GM15510 (cell line): ENCODE measurements around the gene FKBP1A.

Source experiments
- POLR2A ChIP-seq: IDR thresholded peaks from 3 replicates; pipeline ENCODE4 v1.6.1; 2011; ENCODE audit warnings: borderline replicate concordance; ENCODE audit not compliant: insufficient read length; ENCODE audit errors: extremely low read depth

The FKBP1A gene

DNA sequence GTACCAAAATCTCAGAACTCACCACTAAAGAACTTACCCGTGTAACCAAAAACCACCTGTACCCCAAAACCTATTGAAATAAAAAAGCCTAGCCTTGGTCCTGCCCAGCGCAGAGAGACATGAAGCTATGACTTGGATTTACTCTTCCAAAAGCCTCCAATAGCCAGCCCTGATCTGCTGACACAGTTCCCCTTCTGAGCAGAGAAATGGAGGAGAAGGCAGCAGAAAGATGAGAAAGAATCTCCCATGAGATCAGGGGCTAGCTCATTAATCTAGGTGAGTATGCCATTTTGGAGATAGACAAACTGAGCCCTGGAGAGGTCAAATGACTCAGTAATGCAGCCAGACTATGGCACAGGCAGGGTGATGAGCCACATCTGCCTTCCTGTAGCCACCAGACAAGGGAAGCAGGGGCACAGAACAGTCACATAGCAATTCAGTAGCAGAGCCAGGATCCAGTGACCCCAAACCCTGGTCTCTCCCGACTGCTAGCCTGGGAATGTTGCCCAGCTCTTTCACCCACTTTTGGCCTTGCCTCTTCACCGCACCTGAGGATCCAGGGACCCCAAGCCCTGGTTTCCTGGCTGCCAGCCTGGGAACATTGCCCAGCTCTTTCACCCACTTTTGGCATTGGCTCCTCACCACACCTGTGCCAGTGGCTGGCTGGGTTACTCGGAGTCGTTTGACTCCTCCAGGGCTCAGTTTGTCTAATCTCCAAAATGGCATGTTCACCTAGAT is 56.7 kb downstream of the FKBP1A start:
- no peak for TF ChIP-seq POLR2A

DNA sequence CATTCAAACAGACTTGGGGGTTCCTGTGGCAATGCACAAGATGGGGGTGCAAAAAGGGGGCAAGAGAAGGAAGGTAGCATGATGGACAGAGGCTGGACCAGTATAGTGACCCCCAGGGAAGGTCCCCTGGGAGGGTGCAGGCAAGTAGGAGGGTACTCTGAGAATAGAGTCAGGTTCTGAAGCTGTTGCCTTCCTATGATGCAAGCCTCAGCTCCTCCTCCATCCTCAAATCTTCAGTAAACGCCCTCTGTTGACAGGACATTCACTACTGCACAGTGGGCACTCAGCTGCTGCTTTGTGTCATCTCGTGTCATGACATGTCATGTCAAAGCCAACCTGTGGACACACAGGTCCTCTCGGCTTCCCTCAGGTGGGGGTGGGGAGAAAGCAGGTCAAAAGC is 58.1 kb downstream of the FKBP1A start:
- no peak for TF ChIP-seq POLR2A

DNA sequence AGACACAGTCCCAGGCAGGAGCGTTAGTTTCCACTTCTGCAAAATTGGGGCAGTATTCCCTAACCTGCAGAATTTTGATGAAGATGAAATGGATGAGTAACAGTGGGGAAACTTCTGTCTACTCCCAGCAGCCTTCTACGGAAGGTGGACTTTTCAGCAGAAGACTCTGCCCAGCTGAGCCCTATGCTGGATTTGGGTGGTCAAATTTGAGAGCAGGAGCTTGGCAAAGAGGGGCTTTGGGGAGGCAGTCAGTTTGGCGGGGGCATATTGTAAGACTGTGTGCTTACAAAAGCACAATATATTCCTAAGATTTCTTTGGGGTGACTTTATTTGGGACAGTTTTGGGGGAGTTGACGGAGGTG is 58.5 kb downstream of the FKBP1A start:
- no peak for TF ChIP-seq POLR2A

DNA sequence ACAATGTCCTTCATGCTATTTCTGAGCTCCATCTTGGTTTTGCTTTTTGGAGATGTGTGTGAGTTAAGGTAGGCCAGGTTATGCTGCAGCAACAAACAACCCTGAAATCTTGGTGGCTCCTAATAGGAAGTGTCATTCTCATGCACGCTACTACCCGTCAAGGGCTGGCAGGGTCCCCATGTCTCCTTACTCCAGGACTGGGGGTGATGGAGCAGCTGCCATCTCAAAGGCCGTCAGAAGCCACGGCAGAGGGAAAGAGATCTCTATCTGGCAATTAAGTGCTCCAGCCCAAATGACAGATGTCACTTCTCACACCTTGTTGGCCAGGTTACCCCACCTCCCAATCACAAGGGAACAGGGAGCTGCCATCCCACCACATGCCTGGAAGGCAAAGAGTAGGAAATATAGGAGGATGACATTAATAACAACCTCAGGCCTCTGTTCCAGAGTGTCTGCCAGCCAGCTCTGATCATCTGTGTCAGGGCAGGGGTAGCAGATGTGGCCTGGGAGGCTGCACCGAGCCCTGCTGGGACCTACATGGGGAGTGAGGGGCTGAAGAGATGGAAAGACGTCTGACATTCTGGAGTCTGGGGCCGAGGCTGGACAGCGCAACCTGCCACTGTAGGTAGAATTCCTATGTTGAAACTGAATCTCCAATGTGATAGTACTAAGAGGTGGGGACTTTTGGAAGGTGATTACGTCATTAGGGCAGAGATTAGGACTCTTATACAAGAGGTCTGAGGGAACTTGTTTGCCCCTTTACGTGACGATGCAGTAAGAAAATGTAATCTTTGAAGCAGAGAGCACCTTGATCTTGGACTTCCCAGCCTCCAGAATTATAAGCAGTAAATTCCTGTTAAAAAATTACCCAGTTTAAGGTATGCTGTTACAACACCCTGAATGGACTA is 59.1 kb downstream of the FKBP1A start:
- no peak for TF ChIP-seq POLR2A

DNA sequence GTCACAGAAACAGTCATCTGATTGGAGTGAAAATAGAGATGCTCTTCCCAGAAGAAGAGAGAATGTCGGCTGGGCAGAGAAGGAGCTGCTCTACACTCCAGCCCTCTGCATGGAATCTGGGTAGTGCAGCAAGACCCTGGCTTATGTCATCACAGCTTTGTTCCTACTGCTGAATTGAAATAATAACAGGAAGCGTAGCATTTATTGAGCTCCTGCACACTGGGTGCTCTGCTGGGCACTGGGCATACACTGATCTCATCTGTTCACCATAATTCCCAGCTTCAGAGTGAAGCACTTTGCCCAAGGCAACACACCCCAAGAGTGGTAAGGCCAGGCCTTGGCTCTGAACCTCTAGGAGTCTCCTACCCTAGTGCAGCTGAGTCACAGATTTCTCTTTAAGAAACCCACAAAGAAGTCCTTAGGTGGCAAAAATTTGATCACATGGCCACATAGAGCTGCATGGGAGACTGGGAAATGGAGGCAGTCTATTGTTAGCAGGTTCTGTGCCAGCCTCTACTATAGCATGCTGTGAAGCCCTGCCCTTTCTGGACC is 60.0 kb downstream of the FKBP1A start:
- no peak for TF ChIP-seq POLR2A

DNA sequence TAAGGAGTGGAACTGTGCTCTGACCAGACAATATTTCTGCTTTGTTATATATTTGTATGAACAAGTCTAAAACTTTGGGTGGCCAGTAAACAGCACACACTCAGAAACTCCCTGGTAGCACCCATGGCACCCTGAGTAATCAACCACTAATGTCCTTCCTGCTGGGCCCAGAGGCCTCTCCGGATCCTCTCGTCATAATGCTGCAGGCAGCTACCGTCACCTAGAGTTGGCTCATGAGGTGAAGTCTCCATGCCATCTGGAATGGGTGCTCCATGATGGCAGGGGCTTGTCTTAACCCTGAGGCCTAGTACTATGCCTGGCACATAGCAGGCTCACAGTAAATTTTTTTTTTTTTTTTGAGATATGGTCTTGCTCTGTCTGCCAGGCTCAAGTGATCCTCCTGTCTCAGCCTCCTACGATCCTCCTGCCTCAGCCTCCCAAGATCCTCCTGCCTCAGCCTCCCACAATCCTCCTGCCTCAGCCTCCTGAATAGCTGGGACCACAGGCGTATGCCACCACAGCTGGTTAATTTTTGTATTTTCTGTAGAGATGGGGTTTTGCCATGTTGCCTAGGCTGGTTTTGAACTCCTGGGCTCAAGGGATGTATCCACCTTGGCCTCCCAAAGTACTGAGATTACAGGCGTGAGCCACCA is 60.9 kb downstream of the FKBP1A start:
- no peak for TF ChIP-seq POLR2A

DNA sequence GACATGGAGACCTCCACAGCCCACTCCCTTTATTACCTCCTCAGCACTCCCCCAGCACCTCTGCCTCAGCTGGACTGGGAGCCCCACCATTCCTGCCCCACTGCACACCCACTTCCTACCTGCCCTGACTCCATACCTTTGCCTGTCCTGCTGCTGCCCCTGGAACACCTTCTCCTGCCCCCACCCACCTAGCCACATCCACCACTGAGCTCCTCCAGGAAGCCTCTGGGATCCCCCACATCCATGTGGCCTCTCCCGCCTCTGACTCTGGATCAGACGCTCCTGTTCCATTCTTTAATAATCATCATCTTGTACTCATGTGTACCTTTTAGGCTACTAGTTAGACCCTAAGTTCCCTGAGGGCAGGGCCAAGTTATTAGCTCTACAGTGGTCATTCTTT is 61.8 kb downstream of the FKBP1A start:
- no peak for TF ChIP-seq POLR2A

DNA sequence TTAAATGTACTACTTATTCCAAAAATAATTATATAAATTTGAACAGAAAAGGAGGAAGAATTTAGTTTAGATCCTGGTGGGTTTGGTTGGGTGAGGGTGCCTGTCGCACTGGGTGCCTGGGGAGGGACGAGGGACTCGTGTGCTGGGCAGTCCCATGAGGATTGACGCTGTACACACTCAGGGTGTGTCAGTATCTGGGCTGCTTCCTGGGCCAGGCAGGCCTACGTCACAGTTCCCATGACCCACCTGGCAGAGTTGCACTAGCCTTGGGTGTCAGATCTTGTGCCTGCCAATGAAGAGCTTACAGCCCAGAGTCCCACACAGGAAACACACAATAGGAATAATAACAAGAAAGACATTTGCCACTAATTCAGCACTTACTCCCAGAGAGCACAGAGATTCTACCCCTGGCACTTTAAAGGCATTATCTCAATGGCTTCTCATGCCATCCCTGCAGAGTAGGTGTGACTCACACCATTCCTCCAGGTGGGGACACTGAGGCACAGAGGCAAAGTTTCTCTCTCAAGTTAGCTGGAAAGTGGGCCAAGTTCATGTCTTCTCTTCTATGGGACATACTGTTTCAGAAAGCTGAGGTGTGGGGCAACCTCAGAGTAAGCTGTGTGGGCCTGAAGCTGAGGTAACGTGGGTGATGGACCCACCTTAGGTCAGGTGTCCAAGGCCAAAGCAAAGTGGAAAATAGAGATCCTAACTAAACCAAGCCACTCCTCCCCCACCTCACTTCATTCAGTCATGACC is 62.6 kb downstream of the FKBP1A start:
- TF ChIP-seq POLR2A: no peak

DNA sequence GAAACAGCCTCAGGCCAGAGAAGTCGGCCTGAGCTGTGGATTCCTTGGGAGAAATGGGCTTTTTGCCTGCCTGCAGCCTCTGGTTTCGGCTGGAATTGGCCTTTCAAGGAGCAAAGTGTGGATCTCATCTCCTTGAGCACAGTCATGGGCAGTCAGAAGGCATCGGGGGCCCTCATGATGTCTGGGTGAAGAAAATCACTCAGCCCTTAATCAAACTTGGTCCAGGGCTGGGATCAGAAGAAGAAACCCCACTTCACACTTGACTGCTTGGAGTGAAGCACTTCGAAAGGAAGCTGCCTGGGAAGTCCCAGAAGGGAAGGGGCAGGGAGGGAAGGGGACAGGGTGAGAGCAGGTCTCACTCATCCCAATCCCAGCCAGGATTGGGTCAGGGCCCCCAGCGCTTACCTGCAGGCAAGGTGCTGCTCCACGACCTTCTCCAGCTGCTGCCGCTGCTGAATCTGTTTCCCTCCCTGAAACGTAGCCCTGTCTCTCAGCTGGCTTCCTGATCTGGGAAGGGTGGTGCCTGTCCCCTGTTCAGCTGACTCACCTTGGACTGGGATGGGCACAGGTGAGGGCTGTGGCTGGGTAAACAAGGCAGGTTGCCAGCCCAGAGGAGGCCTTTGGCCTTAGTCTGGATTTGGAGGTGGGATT is 64.0 kb downstream of the FKBP1A start, which contains the start of gene SDCBP2:
SDCBP2 (minus strand) TSS at position 460 of the 651 bp plus-strand sequence. CDS start 8,723 bp downstream, outside the sequence.
- TF ChIP-seq POLR2A: no peak

DNA sequence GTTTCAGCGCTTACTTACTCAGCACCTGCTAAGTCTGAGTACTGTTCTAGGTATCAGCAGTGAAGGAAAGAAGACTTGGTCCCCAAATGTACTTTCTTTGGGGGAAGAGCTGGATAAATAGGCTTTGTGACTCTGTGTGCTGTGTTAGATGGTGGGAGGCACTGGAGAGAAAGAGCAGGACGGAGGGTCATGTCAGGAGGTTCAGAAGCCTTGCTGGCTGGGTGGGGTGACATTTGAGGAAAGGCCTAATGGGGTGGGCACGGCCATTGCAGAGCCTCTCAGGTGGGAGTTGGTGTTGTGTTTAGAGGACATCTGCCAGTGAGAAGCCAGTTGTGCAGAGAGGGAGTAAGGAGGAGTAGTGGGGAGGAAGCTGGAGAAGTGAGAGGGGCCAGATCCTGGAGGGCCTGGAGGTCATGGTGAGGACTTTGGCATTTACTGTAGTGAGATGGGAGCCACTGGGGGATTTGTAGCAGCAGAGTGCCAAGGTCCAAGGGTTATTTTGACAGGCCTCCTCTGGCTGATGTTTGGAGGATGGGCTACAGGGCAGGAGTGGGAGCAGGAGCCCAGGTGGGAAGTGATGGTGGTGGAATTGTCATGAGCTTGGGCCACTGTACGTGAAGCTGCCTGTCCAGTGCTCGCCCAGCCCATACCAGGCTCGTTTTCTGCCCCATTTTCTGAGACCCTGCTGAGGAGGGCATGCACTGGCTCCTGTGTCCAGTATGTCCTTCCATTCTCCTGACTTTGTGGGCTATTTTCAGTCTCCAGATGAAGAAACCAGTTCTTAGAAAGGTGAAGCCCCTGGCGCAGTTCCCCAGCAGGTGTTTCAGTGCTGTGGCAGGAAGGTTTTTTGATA is 64.8 kb downstream of the FKBP1A start:
- no peak for TF ChIP-seq POLR2A

DNA sequence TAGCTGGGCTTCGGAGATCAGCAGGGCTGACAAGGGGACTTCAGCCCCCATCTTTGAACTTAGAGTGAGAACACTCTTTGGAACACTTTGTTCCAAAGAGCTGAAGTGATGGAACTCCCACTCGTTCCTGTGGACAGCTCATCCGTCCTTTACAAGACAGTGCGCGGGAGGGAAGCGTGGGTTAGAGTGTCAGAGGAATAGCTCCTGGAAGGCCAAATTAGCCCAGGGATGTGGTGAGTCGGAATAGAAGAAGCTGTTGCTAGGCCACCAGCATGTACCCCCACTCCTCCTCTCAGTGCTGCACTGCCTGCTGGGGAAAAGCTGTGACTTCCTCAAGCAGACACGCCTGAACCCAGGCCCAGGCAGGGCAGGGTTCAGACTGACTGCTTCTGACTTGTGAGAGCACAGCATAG is 65.6 kb downstream of the FKBP1A start:
- no peak for TF ChIP-seq POLR2A

DNA sequence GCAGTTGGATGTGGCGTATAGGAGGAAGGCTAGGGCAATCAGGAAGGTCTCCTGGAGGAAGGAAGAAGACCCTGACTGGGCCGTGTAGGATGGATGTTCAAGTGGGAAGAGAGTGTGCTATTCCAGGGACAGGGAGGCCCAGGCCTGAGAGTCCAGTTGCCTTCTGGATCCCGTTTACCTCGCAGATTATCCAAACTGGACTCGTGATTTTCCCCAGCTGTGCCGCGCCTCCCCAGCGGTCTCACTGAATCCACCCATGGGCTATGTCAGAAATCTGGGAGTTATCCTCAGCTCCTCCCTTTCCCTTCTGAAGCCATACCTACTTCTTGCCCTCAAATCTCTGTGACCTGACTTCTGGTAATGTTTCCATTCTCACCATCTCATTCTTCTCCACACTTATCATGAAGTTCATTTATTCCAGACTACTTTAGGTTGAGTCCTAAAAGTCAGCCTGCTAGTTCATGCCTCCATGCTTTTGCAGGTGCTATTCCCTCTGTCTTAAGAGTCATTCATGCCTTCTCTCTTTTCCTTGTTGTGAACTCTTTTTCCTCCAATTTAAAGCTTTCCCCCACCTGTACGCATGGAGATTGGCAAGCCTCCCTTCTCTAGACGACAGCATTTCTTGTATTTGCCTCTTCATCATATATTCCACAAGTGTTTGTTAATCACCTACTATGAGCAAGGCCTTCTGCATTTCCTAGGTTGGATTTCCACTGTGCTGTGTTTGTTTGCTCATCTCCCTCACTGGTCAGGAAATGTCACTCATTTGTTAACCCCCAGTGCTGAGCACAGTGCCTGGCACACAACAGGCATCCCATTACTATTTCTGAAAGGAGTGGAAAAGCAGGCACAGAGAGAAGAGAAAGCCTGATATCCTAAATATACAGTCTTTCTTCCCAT is 66.6 kb downstream of the FKBP1A start:
- peak; percentile 15 for TF ChIP-seq POLR2A
